Type B pancreatic cell (in vitro differentiated cells): ENCODE data around the gene CEP97. TPM values are rescaled to one million over a fixed set of nuclear protein-coding genes. Genes with fewer than 3 reads are reported as not detected.

ENCODE experiments used
- DNase-seq: peaks from one replicate; pipeline ENCODE4 v3.0.0; 2021; ENCODE audit warnings: mixed read lengths; ENCODE audit not compliant: unreplicated experiment; ENCODE audit errors: extremely low spot score
- H3K27ac Mint-ChIP-seq: 2 replicates; pipeline ENCODE4 v1.8.0; 2021; ENCODE audit warnings: mild to moderate bottlenecking, mixed read lengths
- H3K27me3 Mint-ChIP-seq: 2 replicates; pipeline ENCODE4 v1.8.0; 2021; ENCODE audit warnings: mixed read lengths
- H3K36me3 Mint-ChIP-seq: 2 replicates; pipeline ENCODE4 v1.8.0; 2021; ENCODE audit warnings: mixed read lengths
- H3K4me1 Mint-ChIP-seq: one replicate; pipeline ENCODE4 v1.8.0; 2021; ENCODE audit warnings: mixed read lengths; ENCODE audit not compliant: unreplicated experiment
- H3K4me3 Mint-ChIP-seq: 2 replicates; pipeline ENCODE4 v1.8.0; 2021; ENCODE audit warnings: mild to moderate bottlenecking, mixed read lengths
- H3K9me3 Mint-ChIP-seq: 2 replicates; pipeline ENCODE4 v1.8.0; 2021; ENCODE audit warnings: mixed read lengths
- CTCF ChIP-seq: fragments of 200-600 bp; sonication (generic); conservative IDR thresholded peaks from 2 replicates; pipeline ENCODE4 v1.5.0; 2021; ENCODE audit warnings: antibody characterized with exemption, mild to moderate bottlenecking
- total RNA-seq: library from RNA; stranded (reverse); gene quantifications from 2 replicates; pipeline ENCODE4 v1.2.1, GENCODE V29; 2021; ENCODE audit warnings: low replicate concordance

CEP97 gene
- total RNA-seq, 1 donor from 2014 or later, result 24.2 TPM

DNA sequence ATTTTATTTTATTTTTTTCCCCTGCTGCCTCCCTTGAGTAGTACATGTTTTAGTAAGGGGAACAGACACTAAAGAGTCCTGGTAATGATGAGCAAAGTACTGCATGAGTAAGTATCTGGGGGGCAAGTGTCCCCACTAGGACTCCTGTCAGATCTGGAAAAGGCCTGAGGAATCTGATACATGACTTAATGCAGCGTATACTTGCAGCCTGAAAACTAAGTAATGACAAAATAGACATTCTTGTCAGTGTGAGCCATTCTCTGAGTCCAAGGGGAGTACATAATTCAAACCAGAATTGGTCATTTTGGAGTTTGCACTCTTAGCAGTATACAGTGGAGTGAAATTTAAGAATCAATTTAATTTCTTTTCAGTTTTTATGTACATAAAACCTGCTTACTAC, 82.1 kb downstream of the CEP97 start:
- peaks cover 20% of the 10 kb centered on the region for H3K4me1 Mint-ChIP-seq
- TF ChIP-seq CTCF, result no peak
- no peaks in the 10 kb centered on the region for H3K9me3 Mint-ChIP-seq
- no peak for DNase-seq
- peaks cover 8% of the 10 kb centered on the region for H3K36me3 Mint-ChIP-seq
- no peak overlapping the region for H3K27ac Mint-ChIP-seq
- H3K27me3 Mint-ChIP-seq, result no peaks in the 10 kb centered on the region
- H3K4me3 Mint-ChIP-seq, result no peak overlapping the region

DNA sequence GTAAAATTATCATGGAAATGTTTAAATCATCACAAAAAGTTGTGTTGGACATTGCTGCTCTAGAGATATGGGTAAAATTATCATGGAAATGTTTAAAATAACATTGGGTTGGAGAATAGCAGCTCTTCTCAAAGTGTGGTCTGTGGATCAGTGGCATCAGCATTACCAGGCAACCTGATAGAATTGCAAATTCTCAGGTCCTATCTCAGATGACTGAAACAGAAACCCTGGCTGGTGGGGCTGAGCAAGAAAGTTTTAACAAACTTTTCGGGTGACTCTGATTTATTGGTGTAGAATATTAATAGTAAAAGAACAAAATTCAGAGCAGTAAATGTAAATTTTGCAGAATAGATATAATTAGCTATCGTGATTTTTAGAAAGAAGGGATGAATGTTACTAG, 83.5 kb downstream of the CEP97 start:
- peaks cover 8% of the 10 kb centered on the region for H3K36me3 Mint-ChIP-seq

GRCh38 chr3:101809178-101810021, 85.0 kb downstream of the CEP97 start:
- Mint-ChIP-seq H3K27me3 (no peaks in the 10 kb centered on the region), H3K27ac (no peak overlapping the region), H3K4me3 (no peak overlapping the region), H3K4me1 (peaks cover 24% of the 10 kb centered on the region), H3K36me3 (peaks cover 3% of the 10 kb centered on the region), H3K9me3 (no peaks in the 10 kb centered on the region)
- no peak for DNase-seq
- TF ChIP-seq CTCF, result peak; percentile 83

More for the DNA sequence above, 83.5 kb downstream of the CEP97 start:
- no peaks in the 10 kb centered on the region for H3K27me3 Mint-ChIP-seq
- H3K27ac Mint-ChIP-seq, result no peak overlapping the region
- no peak for TF ChIP-seq CTCF
- no peak overlapping the region for H3K4me3 Mint-ChIP-seq
- H3K9me3 Mint-ChIP-seq, result no peaks in the 10 kb centered on the region
- DNase-seq, result no peak
- H3K4me1 Mint-ChIP-seq, result peaks cover 20% of the 10 kb centered on the region

- Mint-ChIP-seq H3K27me3 (no peaks in the 10 kb centered on the region), H3K36me3 (peaks cover 3% of the 10 kb centered on the region), H3K4me1 (peaks cover 28% of the 10 kb centered on the region), H3K4me3 (no peak overlapping the region), H3K27ac (no peak overlapping the region), H3K9me3 (no peaks in the 10 kb centered on the region)
- no peak for DNase-seq
- no peak for TF ChIP-seq CTCF
These were observed 85.6 kb downstream of the CEP97 start for GRCh38 chr3:101810022-101810418.

DNA sequence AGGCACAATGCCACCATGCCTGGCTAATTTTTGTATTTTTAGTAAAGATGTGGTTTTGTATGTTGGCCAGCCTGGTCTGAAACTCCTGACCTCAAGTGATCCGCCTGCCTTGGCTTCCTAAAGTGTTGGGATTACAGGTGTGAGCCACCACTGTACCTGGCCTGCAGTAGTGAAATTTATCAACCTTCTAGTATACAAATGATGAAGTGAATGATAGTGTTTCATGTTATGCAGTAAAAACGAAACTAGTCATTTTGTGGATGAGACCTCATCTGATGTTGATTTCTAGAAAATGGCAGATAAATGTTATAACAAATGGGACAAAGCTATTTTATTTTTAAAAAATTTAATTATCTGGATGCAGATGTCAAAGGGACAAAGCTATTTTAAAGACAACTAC, 87.5 kb downstream of the CEP97 start:
- Mint-ChIP-seq H3K4me1 (peaks cover 35% of the 10 kb centered on the region), H3K9me3 (no peaks in the 10 kb centered on the region), H3K27ac (no peak overlapping the region), H3K36me3 (peaks cover 6% of the 10 kb centered on the region), H3K27me3 (no peaks in the 10 kb centered on the region), H3K4me3 (no peak overlapping the region)
- TF ChIP-seq CTCF, result no peak
- DNase-seq, result no peak
